ENCODE results near the gene RASGRP3. TPM values are rescaled to one million over a fixed set of nuclear protein-coding genes. Genes with fewer than 3 reads are reported as not detected.

RASGRP3 gene
- total and polyA plus RNA-seq, 5 experiments from 2014 or later: 0.68 to 3.7 (median 2.2) TPM

DNA sequence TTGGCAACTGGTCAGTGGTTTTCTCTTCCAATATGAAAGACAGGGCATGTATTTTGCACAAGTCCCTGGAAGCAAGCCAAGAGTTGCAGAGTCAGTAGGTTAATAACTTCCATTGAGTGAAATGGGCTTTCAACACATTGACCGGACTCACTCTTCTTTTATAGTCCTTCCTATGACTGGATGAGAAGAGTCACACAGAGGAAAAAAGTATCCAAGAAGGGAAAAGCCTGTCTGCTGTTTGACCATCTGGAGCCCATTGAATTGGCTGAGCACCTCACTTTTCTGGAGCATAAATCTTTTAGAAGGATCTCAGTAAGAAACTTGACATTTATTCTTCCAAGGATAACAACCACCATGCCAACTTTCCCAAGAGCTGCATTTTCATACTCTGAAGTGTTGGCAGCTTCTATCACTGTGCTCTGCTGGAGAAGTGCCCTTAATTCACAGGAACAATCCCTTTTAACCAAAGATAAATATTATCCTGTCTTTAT is 45.4 kb downstream of the RASGRP3 start:
- Mint-ChIP-seq H3K4me1 (peaks cover 0 to 10% (median 0%) of the 10 kb centered on the region in 4 donors), H3K27ac (no peak overlapping the region)

DNA sequence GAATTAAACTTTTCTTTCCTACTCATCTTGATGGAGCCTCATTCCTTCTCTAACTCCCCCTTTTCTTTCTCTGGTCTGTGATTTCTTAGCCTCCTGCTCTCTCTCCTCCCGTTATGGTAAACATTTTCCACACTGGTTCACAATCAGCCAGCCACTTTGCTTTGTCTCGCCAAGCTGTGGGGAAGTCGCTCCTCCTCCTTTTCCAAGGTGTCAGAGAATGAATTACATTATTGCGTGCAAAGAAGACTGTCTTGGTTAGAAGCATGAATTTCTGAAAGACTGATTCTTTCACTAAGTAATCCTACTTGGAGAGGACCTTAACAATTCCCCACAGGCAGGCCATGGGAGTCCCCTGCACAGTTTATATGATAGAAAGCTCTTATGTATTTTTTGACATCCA is 46.1 kb downstream of the RASGRP3 start:
- H3K4me1 Mint-ChIP-seq: peaks cover 0 to 13% (median 0%) of the 10 kb centered on the region in 4 donors
- H3K9me3 Mint-ChIP-seq: no peaks in the 10 kb centered on the region
- POLR2A ChIA-PET: no interaction called here
- H3K36me3 Mint-ChIP-seq: peaks cover 0 to 1% (median 0%) of the 10 kb centered on the region in 3 donors
- no peak for DNase-seq
- H3K4me3 Mint-ChIP-seq: no peak overlapping the region
- H3K27ac Mint-ChIP-seq: no peak overlapping the region
- H3K27me3 Mint-ChIP-seq: no peaks in the 10 kb centered on the region
- ATAC-seq: no peak

More for the DNA sequence above, 45.4 kb downstream of the RASGRP3 start:
- POLR2A ChIA-PET: no interaction called here
- Mint-ChIP-seq H3K4me3 (no peak overlapping the region), H3K36me3 (no peaks in the 10 kb centered on the region), H3K27me3 (no peaks in the 10 kb centered on the region), H3K9me3 (no peaks in the 10 kb centered on the region)
- ATAC-seq: no peak
- DNase-seq: no peak

DNA sequence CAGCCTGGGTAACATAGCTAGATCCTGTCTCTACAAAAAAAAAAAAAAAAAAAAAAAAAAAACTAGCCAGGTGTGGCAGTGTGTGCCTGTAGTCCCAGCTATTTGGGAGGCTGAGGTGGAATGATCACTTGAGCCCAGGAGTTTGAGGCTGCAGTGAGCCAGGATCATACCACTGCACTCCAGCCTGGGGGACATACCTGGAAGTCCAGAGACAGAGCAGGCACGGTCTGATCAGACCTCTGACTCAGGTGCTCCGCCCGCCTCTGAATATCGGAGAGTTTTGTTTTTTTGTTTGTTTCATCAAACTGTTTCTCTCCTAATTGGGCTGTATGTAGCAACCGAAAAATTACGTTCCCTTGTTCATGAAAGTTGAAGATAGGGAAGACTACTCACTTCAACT is 49.2 kb downstream of the RASGRP3 start:
- no peak for DNase-seq
- H3K36me3 Mint-ChIP-seq: peaks cover 0 to 6% (median 0%) of the 10 kb centered on the region in 3 donors
- no peak overlapping the region for H3K4me3 Mint-ChIP-seq
- H3K9me3 Mint-ChIP-seq: no peaks in the 10 kb centered on the region
- no peak for ATAC-seq
- H3K27me3 Mint-ChIP-seq: no peaks in the 10 kb centered on the region
- H3K27ac Mint-ChIP-seq: no peak overlapping the region
- POLR2A ChIA-PET: no interaction called here
- H3K4me1 Mint-ChIP-seq: peaks cover 0 to 35% (median 0%) of the 10 kb centered on the region in 4 donors

DNA sequence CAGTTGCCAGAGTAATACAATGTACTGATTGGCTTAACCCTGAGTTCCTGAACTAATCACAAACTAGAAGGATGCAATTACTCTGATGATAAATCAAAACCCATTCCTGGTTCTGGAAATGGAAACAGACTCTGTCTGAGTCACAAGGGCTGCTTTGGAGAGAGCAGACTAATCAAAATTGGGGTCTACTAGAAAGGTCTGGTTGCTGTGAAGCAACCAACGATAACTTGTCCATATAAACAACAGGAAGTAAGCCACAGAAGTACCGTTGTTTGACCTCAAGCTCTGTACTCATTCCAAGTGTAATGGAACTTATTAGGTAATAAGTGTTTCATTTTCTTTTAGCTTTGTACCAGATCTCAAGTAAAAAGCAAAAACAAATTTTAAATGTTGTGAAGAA is 49.7 kb downstream of the RASGRP3 start:
- Mint-ChIP-seq H3K27ac (no peak overlapping the region), H3K9me3 (no peaks in the 10 kb centered on the region), H3K36me3 (peaks cover 0 to 6% (median 0%) of the 10 kb centered on the region in 3 donors), H3K4me1 (peaks cover 0 to 39% (median 0%) of the 10 kb centered on the region in 4 donors), H3K27me3 (no peaks in the 10 kb centered on the region), H3K4me3 (no peak overlapping the region)
- no peak for ATAC-seq
- DNase-seq: no peak
- POLR2A ChIA-PET: no interaction called here

DNA sequence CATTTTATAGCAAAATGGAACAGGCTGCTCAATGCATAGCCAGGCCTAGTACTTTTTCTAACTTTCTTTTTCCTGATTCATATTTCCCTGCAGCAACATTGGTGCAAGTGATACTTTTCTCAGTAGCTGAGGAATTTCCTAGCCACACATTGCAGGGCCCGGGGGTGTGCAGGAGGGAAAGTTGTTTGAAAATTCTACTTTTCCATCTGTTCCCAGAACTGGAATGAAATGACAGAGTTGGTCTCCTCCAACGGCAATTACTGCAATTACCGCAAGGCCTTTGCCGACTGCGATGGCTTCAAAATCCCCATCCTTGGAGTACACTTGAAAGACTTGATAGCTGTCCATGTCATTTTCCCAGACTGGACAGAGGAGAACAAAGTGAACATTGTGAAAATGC is 50.5 kb downstream of the RASGRP3 start:
- no peaks in the 10 kb centered on the region for H3K27me3 Mint-ChIP-seq
- peaks cover 0 to 6% (median 0%) of the 10 kb centered on the region in 3 donors for H3K36me3 Mint-ChIP-seq
- H3K27ac Mint-ChIP-seq: no peak overlapping the region
- no peak overlapping the region for H3K4me3 Mint-ChIP-seq
- ATAC-seq (no peak), DNase-seq (no peak)
- H3K9me3 Mint-ChIP-seq: no peaks in the 10 kb centered on the region
- H3K4me1 Mint-ChIP-seq: peaks cover 0 to 46% (median 0%) of the 10 kb centered on the region in 4 donors
- POLR2A ChIA-PET: no interaction called here

DNA sequence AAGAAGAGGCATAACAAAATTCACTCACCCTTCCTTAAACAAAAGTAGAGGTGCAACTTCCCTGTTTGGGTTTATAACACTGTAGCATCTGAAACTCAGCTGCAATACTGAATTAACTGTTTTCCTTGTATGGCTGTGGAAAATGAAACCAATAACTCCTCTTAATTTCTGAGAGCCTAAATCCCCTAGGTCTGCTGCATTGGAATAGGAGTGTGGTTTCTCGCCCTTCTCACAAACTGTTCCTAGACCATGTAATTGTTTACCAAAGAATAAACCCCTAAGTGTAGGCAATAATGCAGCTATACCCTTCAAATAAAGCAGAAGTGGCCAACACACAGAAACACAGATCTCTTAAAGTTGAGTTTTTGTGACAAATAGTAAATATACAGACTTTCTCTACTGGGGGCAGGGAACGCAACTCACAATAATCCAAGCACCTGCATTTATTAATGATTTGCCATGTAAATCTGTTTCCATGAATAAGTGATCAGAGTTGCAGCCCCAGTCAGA is 52.0 kb downstream of the RASGRP3 start:
- no peaks in the 10 kb centered on the region for H3K27me3 Mint-ChIP-seq
- peak overlapping the region in 2 of 10 donors; percentile 8 to 12 for H3K27ac Mint-ChIP-seq
- peaks cover 0 to 53% (median 0%) of the 10 kb centered on the region in 4 donors for H3K4me1 Mint-ChIP-seq
- no peak for ATAC-seq
- H3K4me3 Mint-ChIP-seq: no peak overlapping the region
- no peaks in the 10 kb centered on the region for H3K9me3 Mint-ChIP-seq
- peak in 1 of 10 donors; percentile 3 for DNase-seq
- peaks cover 0 to 6% (median 0%) of the 10 kb centered on the region in 3 donors for H3K36me3 Mint-ChIP-seq
- POLR2A ChIA-PET: no interaction called here

DNA sequence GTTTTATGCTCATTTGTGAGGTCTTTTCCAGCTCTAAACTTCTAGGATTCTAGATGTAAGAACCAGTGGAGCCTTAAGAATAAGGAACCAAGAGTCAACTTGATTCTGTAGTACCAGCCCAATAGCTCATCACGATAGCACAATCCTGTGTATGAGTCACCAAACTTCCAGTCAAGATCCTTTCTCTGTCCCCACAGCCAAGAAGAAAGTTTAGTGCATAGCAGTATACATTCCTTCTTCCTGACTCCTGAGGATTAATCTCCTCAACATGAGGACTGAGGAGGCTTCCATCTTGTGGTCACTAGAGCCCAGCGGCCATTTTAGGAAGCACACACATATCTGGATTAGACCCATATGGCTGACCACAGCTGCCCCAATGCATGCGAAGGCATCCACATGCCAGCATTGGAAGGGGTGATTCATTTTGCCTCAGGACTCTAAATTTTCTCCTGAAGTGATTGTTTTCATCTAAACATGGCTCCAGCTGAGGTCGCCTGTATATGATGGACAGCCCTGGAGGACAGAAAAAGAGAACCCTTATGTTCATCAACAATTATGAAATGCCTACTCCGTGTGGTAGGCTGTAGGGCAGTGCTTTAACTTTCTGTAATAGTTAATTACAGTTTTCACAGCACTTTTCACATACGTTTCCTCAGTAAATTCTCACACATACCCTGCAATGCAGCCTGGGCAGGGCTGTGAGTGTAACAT is 53.5 kb downstream of the RASGRP3 start:
- peaks cover 0 to 53% (median 0%) of the 10 kb centered on the region in 4 donors for H3K4me1 Mint-ChIP-seq
- peak overlapping the region in 1 of 10 donors; percentile 60 for H3K27ac Mint-ChIP-seq
- DNase-seq (no peak), ATAC-seq (no peak)
- no peaks in the 10 kb centered on the region for H3K27me3 Mint-ChIP-seq
- POLR2A ChIA-PET: no interaction called here
- H3K9me3 Mint-ChIP-seq: no peaks in the 10 kb centered on the region
- no peak overlapping the region for H3K4me3 Mint-ChIP-seq
- H3K36me3 Mint-ChIP-seq: peaks cover 0 to 6% (median 0%) of the 10 kb centered on the region in 3 donors

DNA sequence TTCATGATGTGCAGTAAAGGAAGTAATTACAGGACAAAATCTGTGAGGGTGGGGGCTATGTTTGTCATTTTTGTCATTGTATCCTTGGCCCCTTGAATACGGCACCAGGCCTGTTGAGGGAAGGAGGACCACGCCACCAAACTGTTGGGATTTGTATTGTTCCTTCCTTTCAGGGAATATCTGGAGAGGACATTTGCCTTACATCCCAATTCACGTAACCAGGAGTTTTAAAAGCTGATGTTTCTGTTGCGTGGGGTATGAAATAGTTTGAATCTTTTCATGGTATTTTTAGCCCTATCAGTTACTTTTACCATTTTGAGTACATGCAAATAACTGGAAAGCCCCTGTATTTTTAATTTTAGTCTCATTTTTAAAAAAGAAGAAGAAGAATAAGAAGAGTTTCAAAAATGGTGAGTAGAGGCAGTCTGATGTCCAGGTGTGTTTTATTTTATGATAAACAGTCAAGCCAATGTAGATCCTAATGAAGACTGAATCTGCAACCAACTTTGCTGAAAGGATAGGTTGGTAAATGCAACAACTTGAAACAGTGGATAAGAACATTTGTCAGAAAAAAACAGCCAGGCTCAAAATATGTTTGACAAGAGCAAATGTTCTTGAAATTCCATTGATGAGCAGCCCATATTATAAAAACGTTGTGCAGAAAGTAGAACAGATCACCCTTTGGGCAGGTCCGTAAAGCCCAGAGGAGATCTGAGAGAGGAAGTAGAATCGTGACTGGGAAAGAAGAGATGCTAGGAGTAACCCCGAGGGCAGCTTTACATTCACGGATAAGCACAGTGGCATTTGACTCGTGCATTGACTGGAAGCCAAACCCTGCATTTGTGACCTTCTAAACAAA is 54.5 kb downstream of the RASGRP3 start:
- POLR2A ChIA-PET: no interaction called here
- Mint-ChIP-seq H3K9me3 (no peaks in the 10 kb centered on the region), H3K27ac (peak overlapping the region in 2 of 10 donors; percentile 72 to 82)

DNA sequence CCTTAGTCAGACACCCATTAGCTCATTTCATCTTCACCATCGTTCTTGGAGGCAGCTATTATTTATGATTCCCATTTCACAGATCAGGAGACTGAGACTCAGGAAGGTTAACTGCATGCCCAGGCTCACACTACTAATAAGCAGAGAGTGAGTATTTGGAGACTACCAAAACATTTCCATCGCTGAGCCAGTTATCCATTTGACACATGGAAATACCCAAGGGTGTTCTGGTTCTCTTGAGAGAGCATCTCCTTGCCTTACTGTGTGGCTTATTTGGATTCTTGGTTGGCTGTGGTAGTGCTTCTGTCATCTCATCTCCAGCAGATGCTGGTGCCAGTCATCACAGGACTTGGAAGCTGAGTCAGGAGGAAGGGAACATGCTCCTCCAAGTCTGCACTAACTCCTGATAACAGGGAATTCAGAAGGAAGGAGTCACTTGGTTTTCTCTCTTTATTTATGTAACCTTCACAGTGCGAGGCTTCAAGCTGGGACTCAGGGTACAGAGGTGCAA is 55.2 kb downstream of the RASGRP3 start:
- H3K27ac Mint-ChIP-seq: peak overlapping the region in 3 of 10 donors; percentile 43 to 82 (median 72)
- H3K4me3 Mint-ChIP-seq: peak overlapping the region in 1 of 10 donors; percentile 29
- no peaks in the 10 kb centered on the region for H3K9me3 Mint-ChIP-seq
- DNase-seq: no peak
- H3K4me1 Mint-ChIP-seq: peaks cover 0 to 45% (median 0%) of the 10 kb centered on the region in 4 donors
- POLR2A ChIA-PET: no interaction called here
- peaks cover 0 to 10% (median 0%) of the 10 kb centered on the region in 3 donors for H3K36me3 Mint-ChIP-seq
- no peak for ATAC-seq
- H3K27me3 Mint-ChIP-seq: no peaks in the 10 kb centered on the region

More for the DNA sequence above, 54.5 kb downstream of the RASGRP3 start:
- Mint-ChIP-seq H3K4me3 (peak overlapping the region in 1 of 10 donors; percentile 31), H3K4me1 (peaks cover 0 to 52% (median 0%) of the 10 kb centered on the region in 4 donors), H3K27me3 (no peaks in the 10 kb centered on the region), H3K36me3 (peaks cover 0 to 10% (median 0%) of the 10 kb centered on the region in 3 donors)
- no peak for DNase-seq
- no peak for ATAC-seq

DNA sequence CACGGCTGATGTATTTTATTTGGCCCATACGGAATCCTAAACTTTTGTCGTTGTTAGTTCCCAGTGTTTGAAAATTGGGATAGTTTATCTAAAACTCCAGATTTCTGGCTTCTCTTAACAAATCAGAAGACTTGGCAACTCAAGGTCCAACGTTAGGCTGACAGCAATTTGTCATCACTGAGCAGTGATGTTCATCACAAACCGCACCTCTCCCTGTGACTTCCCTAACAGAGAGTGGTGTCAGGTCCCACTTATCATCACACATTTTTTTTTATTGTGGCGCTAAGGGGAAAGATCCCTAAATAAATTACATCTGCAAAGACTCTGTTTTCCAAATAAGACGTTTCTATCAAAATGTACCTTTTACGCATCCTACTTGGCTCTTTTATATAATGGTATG is 55.7 kb downstream of the RASGRP3 start:
- ATAC-seq: no peak

DNA sequence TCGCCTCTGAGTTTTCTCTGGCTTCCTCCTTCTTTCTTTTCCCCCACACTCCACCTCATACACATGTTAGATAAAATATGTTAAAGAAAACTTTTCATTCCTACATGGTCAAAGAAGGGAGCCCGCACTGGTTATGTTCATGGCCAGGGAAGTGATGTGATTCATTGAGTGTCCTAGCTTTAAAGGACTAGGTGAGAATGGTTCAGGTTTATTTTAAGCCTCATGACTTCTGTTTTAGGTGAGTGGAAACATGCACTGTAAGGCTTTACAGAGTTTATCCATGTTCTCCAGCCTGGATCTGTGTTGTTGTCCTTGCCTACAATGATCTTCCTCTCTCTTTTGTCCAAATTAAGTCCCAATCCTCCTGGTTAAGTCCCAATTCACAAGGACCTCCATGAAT is 56.5 kb downstream of the RASGRP3 start:
- no peak for DNase-seq
- Mint-ChIP-seq H3K27me3 (no peaks in the 10 kb centered on the region), H3K36me3 (peaks cover 0 to 8% (median 0%) of the 10 kb centered on the region in 3 donors), H3K4me3 (no peak overlapping the region), H3K9me3 (no peaks in the 10 kb centered on the region), H3K27ac (no peak overlapping the region), H3K4me1 (peaks cover 0 to 36% (median 0%) of the 10 kb centered on the region in 4 donors)
- ATAC-seq: no peak
- POLR2A ChIA-PET: no interaction called here

More for the DNA sequence above, 55.7 kb downstream of the RASGRP3 start:
- H3K27ac Mint-ChIP-seq: no peak overlapping the region
- H3K4me1 Mint-ChIP-seq: peaks cover 0 to 41% (median 0%) of the 10 kb centered on the region in 4 donors
- H3K27me3 Mint-ChIP-seq: no peaks in the 10 kb centered on the region
- POLR2A ChIA-PET: no interaction called here
- H3K36me3 Mint-ChIP-seq: peaks cover 0 to 11% (median 0%) of the 10 kb centered on the region in 3 donors
- H3K4me3 Mint-ChIP-seq: no peak overlapping the region
- no peaks in the 10 kb centered on the region for H3K9me3 Mint-ChIP-seq
- no peak for DNase-seq

DNA sequence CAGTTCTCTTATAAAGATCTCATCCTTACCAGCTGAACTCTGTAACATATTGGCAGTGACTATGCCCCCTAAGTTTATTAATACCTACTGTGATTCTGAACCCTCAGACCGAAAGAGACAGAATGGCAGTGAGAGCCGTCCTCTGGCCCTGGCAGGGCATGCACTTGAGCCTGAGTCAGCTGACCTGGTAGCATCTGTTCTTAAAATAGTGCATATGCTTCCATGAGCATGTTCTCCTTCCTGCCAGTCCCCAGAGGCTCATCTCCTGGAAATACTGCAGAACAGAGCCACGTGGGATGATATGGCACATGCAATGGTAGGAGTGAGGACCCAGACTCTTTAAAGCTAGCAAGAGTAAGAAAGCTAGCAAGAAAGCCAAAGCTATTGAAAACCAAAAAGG is 59.0 kb downstream of the RASGRP3 start:
- no peak overlapping the region for H3K4me3 Mint-ChIP-seq
- peaks cover 0 to 20% (median 0%) of the 10 kb centered on the region in 4 donors for H3K4me1 Mint-ChIP-seq
- H3K9me3 Mint-ChIP-seq: no peaks in the 10 kb centered on the region
- POLR2A ChIA-PET: no interaction called here
- DNase-seq (no peak), ATAC-seq (no peak)
- no peaks in the 10 kb centered on the region for H3K27me3 Mint-ChIP-seq
- peaks cover 0 to 6% (median 5%) of the 10 kb centered on the region in 3 donors for H3K36me3 Mint-ChIP-seq
- H3K27ac Mint-ChIP-seq: no peak overlapping the region

Data from naive thymus-derived CD8-positive, alpha-beta T cell (primary cell).